Mesenchymal stem cell (in vitro differentiated cells and primary cell): ENCODE measurements around the gene SDHAF1.

ENCODE experiments used
- DNase-seq: peaks from one replicate; pipeline ENCODE4 v3.0.0-alpha.2; 2013
- H2AFZ ChIP-seq: one replicate; pipeline ENCODE4 v1.6.1; 2013; ENCODE audit warnings: low read depth, mild to moderate bottlenecking, control low read depth, inconsistent platforms, low read length, moderate library complexity
- H2AK5ac ChIP-seq: 2 replicates; pipeline ENCODE4 v1.6.1; 2013; ENCODE audit warnings: low read length, moderate library complexity, mild to moderate bottlenecking, inconsistent platforms; ENCODE audit not compliant: severe bottlenecking
- H2BK120ac ChIP-seq: one replicate; pipeline ENCODE4 v1.6.1; 2013; ENCODE audit warnings: low read depth, mild to moderate bottlenecking, inconsistent platforms, low read length, moderate library complexity
- H2BK12ac ChIP-seq, 2 experiments: one replicate each; pipeline ENCODE4 v1.6.1; 2013; ENCODE audit warnings: inconsistent platforms in 2 of 2, low read length in 2 of 2, mild to moderate bottlenecking in 2 of 2, moderate library complexity in 2 of 2, control low read depth in 1 of 2
- H2BK15ac ChIP-seq: one replicate; pipeline ENCODE4 v1.6.1; 2013; ENCODE audit warnings: mild to moderate bottlenecking, low read depth, inconsistent platforms; ENCODE audit not compliant: poor library complexity, severe bottlenecking
- H2BK5ac ChIP-seq: 2 replicates; pipeline ENCODE4 v1.6.1; 2013; ENCODE audit warnings: low read depth, mild to moderate bottlenecking, low read length, control low read depth, inconsistent platforms; ENCODE audit not compliant: poor library complexity, severe bottlenecking
- H3K14ac ChIP-seq, 2 experiments: one replicate each; pipeline ENCODE4 v1.6.1; 2013; ENCODE audit warnings: inconsistent platforms in 2 of 2, low read length in 2 of 2, control low read depth in 1 of 2, mild to moderate bottlenecking in 1 of 2, moderate library complexity in 1 of 2
- H3K18ac ChIP-seq, 2 experiments: one replicate each; pipeline ENCODE4 v1.6.1; 2013; ENCODE audit warnings: inconsistent platforms in 2 of 2, low read length in 2 of 2, control low read depth in 1 of 2, low read depth in 1 of 2, mild to moderate bottlenecking in 1 of 2
- H3K23ac ChIP-seq, 2 experiments: one replicate each; pipeline ENCODE4 v1.6.1; 2013; ENCODE audit warnings: inconsistent platforms in 2 of 2, low read length in 2 of 2, mild to moderate bottlenecking in 2 of 2, moderate library complexity in 2 of 2, control low read depth in 1 of 2
- H3K27ac ChIP-seq: 2 replicates; pipeline ENCODE4 v1.5.1; 2013; ENCODE audit warnings: mild to moderate bottlenecking, moderate library complexity, low read length, control low read depth, inconsistent platforms; ENCODE audit not compliant: poor library complexity, severe bottlenecking
- H3K27me3 ChIP-seq, 2 experiments: 2 replicates each; pipeline versions ENCODE4 v1.6.1 to v1.7.0; 2013; ENCODE audit warnings: low read length in 2 of 2, mild to moderate bottlenecking in 2 of 2, moderate library complexity in 2 of 2, control low read depth in 1 of 2, inconsistent platforms in 1 of 2; ENCODE audit not compliant: control insufficient read depth in 1 of 2, insufficient read depth in 1 of 2
- H3K36me3 ChIP-seq, 2 experiments: 2 replicates each; pipeline versions ENCODE4 v1.6.1 to v1.7.0; 2013; ENCODE audit warnings: low read length in 2 of 2, control low read depth in 1 of 2, inconsistent platforms in 1 of 2, low read depth in 1 of 2, mild to moderate bottlenecking in 1 of 2; ENCODE audit not compliant: insufficient read depth in 2 of 2, control insufficient read depth in 1 of 2
- H3K4ac ChIP-seq, 2 experiments: one replicate each; pipeline ENCODE4 v1.6.1; 2013; ENCODE audit warnings: inconsistent platforms in 2 of 2, low read length in 2 of 2, mild to moderate bottlenecking in 2 of 2, moderate library complexity in 2 of 2, control low read depth in 1 of 2, low read depth in 1 of 2
- H3K4me1 ChIP-seq: 2 replicates; pipeline ENCODE4 v1.6.1; 2013; ENCODE audit warnings: low read depth, low read length, control low read depth; ENCODE audit not compliant: control insufficient read depth, insufficient read depth
- H3K4me2 ChIP-seq: 2 replicates; pipeline ENCODE4 v1.6.1; 2013; ENCODE audit warnings: low read length, mild to moderate bottlenecking, inconsistent platforms; ENCODE audit not compliant: poor library complexity, severe bottlenecking
- H3K4me3 ChIP-seq, 2 experiments: 2 replicates each; pipeline versions ENCODE4 v1.5.1 to v1.7.0; 2013; ENCODE audit warnings: low read length in 2 of 2, mild to moderate bottlenecking in 2 of 2, control low read depth in 1 of 2, low read depth in 1 of 2; ENCODE audit not compliant: insufficient read depth in 1 of 2
- H3K79me1 ChIP-seq: replicated peaks from 2 replicates; pipeline ENCODE4 v1.6.1; 2013; ENCODE audit warnings: mild to moderate bottlenecking, control low read depth, low read length, inconsistent platforms; ENCODE audit not compliant: poor library complexity, severe bottlenecking
- H3K9ac ChIP-seq: 2 replicates; pipeline ENCODE4 v1.7.0; 2013; ENCODE audit warnings: mild to moderate bottlenecking, low read length, moderate library complexity
- H3K9me3 ChIP-seq: 2 replicates; pipeline ENCODE4 v1.7.0; 2013; ENCODE audit warnings: mild to moderate bottlenecking, low read length; ENCODE audit not compliant: control insufficient read depth
- H4K8ac ChIP-seq: one replicate; pipeline ENCODE4 v1.6.1; 2013; ENCODE audit warnings: inconsistent platforms, mild to moderate bottlenecking, low read length, moderate library complexity
- H4K91ac ChIP-seq: one replicate; pipeline ENCODE4 v1.6.1; 2013; ENCODE audit warnings: mild to moderate bottlenecking, low read length, inconsistent platforms
- WGBS: methylation state at CpG from one replicate; pipeline ENCODE4 v1.1.7; 2013; ENCODE audit warnings: mixed read lengths; 5-methylcytosine and 5-hydroxymethylcytosine counted together

SDHAF1 gene

DNA sequence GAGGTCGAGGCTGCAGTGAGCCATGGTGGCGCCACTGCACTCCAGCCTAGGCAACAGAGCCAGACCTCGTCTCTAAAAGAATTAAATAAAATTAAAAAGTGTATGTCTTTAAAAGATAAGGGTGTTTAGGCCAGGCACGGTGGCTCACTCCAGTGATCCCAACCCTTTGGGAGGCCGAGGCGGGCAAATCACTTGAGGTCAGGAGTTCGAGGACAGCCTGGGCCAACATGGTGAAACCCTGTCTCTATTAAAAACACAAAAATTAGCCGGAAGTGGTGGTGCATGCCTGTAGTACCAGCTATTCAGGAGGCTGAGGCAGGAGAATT is 7.5 kb upstream of the SDHAF1 start:
- no peak overlapping the region for H3K4ac ChIP-seq
- H2BK12ac ChIP-seq = no peak overlapping the region
- no peak for DNase-seq
- H3K9ac ChIP-seq = no peak overlapping the region
- no peaks in the 10 kb centered on the region for H3K79me1 ChIP-seq
- no peak overlapping the region for H2BK5ac ChIP-seq
- H3K36me3 ChIP-seq = no peaks in the 10 kb centered on the region
- H3K27ac ChIP-seq = no peak overlapping the region
- no peak overlapping the region for H2AK5ac ChIP-seq
- no peak overlapping the region for H3K23ac ChIP-seq
- H3K14ac ChIP-seq = no peak overlapping the region
- no peak overlapping the region for H3K18ac ChIP-seq
- peaks cover 45 to 55% of the 10 kb centered on the region in 2 experiments for H3K27me3 ChIP-seq
- H3K4me1 ChIP-seq = peaks cover 8% of the 10 kb centered on the region
- H4K91ac ChIP-seq = no peak overlapping the region
- H4K8ac ChIP-seq = no peak overlapping the region
- H2AFZ ChIP-seq = no peak overlapping the region
- WGBS = 47% methylated on average over 6 of the region's 8 CpGs
- peaks cover 3% of the 10 kb centered on the region for H3K9me3 ChIP-seq
- H3K4me2 ChIP-seq = peak overlapping the region; percentile 83
- no peak overlapping the region for H2BK15ac ChIP-seq
- H3K4me3 ChIP-seq = no peak overlapping the region
- H2BK120ac ChIP-seq = no peak overlapping the region

DNA sequence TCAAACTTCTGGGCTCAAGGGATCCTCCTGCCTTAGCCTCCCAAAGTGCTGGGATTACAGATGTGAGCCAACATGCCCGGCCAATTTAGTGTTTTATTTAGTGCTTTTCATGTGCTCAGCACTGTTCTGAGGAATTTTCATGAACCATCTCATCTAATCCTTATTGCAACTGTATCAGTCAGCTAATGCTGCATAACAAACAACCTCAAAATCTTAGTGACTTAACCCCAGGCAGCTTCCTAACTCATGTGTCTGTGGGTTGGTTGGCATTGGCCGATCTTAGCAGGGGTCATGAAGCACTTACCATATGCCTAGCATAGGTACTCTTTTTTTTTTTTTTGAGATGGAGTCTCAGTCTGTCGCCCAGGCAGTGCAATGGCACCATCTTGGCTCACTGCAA is 6.2 kb upstream of the SDHAF1 start:
- H2BK15ac ChIP-seq = no peak overlapping the region
- H3K14ac ChIP-seq = no peak overlapping the region
- no peak overlapping the region for H2AK5ac ChIP-seq
- H4K91ac ChIP-seq = no peak overlapping the region
- H3K9me3 ChIP-seq = peaks cover 3% of the 10 kb centered on the region
- no peak overlapping the region for H2BK120ac ChIP-seq
- H3K36me3 ChIP-seq = no peaks in the 10 kb centered on the region
- H3K23ac ChIP-seq = no peak overlapping the region
- H4K8ac ChIP-seq = no peak overlapping the region
- no peak overlapping the region for H3K18ac ChIP-seq
- no peaks in the 10 kb centered on the region for H3K79me1 ChIP-seq
- H3K27me3 ChIP-seq = peaks cover 40 to 48% of the 10 kb centered on the region in 2 experiments
- H2BK12ac ChIP-seq = no peak overlapping the region
- no peak overlapping the region for H2BK5ac ChIP-seq
- H3K4me2 ChIP-seq = no peak overlapping the region
- no peak overlapping the region for H2AFZ ChIP-seq
- no peak for DNase-seq
- H3K9ac ChIP-seq = no peak overlapping the region
- H3K4ac ChIP-seq = no peak overlapping the region
- no CpG with 5 or more reads among the region's 3 CpGs for WGBS
- no peak overlapping the region for H3K4me3 ChIP-seq
- peaks cover 8% of the 10 kb centered on the region for H3K4me1 ChIP-seq
- H3K27ac ChIP-seq = no peak overlapping the region

DNA sequence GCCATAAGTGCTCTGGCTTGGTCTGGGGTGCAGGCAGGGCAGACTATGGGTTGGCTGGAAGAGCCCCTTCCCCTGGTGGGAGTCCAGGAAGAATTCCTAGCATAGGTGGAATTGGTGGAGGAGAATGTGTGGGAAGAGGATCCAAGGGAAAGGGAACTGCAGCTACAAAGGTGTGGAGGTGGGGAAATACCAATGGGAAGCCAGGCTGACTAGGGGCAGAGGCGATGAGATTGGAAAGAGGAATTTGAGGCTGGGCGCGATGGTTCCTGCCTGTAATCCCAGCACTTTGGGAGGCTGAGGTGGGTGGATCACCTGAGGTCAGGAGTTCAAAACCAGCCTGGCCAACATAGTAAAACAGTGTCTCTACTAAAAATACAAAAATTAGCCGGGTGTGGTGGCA is 4.8 kb upstream of the SDHAF1 start:
- H3K9me3 ChIP-seq = peaks cover 3% of the 10 kb centered on the region
- H3K14ac ChIP-seq = no peak overlapping the region
- no peak overlapping the region for H4K8ac ChIP-seq
- DNase-seq = no peak
- H3K4me2 ChIP-seq = no peak overlapping the region
- WGBS = 87% methylated on average over 4 of the region's 4 CpGs
- H2BK5ac ChIP-seq = no peak overlapping the region
- H2BK12ac ChIP-seq = no peak overlapping the region
- no peak overlapping the region for H3K23ac ChIP-seq
- H3K79me1 ChIP-seq = peaks cover under 1% of the 10 kb centered on the region
- no peaks in the 10 kb centered on the region for H3K36me3 ChIP-seq
- H3K18ac ChIP-seq = no peak overlapping the region
- no peak overlapping the region for H3K27ac ChIP-seq
- no peak overlapping the region for H3K9ac ChIP-seq
- H3K4me1 ChIP-seq = peaks cover 10% of the 10 kb centered on the region
- H3K27me3 ChIP-seq = peaks cover 32 to 35% of the 10 kb centered on the region in 2 experiments
- no peak overlapping the region for H3K4me3 ChIP-seq
- no peak overlapping the region for H2BK15ac ChIP-seq
- H4K91ac ChIP-seq = no peak overlapping the region
- no peak overlapping the region for H2AFZ ChIP-seq
- no peak overlapping the region for H3K4ac ChIP-seq
- H2AK5ac ChIP-seq = no peak overlapping the region
- no peak overlapping the region for H2BK120ac ChIP-seq

DNA sequence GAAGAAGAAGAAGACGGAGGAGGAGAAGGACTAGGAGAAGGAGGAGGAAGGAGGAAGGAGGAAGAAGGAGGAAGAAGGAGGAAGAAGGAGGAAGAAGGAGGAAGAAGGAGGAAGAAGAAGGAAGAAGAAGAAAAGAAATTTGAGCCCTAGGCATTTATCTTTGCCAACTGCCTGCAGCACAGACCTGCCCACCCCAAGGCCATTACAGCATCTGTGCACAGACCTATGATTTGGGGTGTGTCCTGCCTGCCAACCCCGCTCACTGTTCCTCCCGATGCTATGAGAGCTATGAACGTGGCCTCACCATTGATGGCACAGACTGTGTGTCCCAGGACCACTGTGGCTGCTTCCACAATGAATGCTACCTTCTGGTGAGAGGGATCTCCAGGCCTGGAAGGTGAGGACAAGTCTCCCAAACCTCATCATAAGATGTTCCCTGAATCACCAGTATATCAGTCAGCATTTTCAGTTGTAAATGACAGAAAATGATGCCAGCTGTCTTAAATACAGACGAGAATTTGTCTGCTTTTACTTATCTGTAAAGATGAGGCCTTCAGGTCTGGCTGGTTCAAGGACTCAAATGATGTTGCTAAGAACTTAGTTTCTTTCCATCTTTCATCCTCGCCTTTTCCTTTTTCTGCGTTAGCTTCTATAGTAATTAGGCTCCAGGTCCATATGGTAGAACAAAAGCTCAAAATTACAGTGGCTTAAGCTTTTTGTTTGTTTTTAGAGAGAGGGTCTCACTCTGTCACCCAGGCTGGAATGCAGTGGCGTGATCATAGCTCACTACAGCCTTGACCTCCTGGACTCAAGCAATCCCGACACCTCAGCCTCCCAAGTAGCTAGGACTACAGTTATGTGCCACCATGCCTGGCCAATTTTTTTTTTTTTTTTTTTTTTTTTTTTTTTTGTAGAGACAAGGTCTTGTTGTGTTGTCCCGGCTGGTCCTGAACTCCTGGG is 3.9 kb upstream of the SDHAF1 start:
- Histone ChIP-seq H3K4me1 (peaks cover 19% of the 10 kb centered on the region), H2AK5ac (no peak overlapping the region), H3K9ac (no peak overlapping the region), H3K79me1 (peaks cover 10% of the 10 kb centered on the region), H3K18ac (no peak overlapping the region), H3K4me3 (no peak overlapping the region), H2BK5ac (no peak overlapping the region), H3K9me3 (peaks cover 3% of the 10 kb centered on the region), H4K8ac (no peak overlapping the region), H3K4me2 (no peak overlapping the region), H3K27ac (no peak overlapping the region), H3K23ac (no peak overlapping the region), H3K14ac (no peak overlapping the region), H3K36me3 (no peaks in the 10 kb centered on the region), H3K27me3 (peaks cover 23 to 26% of the 10 kb centered on the region in 2 experiments), H4K91ac (no peak overlapping the region), H2AFZ (no peak overlapping the region), H3K4ac (no peak overlapping the region), H2BK15ac (no peak overlapping the region), H2BK120ac (no peak overlapping the region), H2BK12ac (no peak overlapping the region)
- 86% methylated on average over 6 of the region's 10 CpGs for WGBS
- DNase-seq = no peak
